ENCODE results near the gene PRAC1. TPM values are rescaled to one million over a fixed set of nuclear protein-coding genes. Genes with fewer than 3 reads are reported as not detected.

Gene PRAC1
- total and polyA plus RNA-seq, 2 of the 8 experiments (the other 6 are each of a cell fraction or from before 2014, with no cell fraction given), result not detected

DNA sequence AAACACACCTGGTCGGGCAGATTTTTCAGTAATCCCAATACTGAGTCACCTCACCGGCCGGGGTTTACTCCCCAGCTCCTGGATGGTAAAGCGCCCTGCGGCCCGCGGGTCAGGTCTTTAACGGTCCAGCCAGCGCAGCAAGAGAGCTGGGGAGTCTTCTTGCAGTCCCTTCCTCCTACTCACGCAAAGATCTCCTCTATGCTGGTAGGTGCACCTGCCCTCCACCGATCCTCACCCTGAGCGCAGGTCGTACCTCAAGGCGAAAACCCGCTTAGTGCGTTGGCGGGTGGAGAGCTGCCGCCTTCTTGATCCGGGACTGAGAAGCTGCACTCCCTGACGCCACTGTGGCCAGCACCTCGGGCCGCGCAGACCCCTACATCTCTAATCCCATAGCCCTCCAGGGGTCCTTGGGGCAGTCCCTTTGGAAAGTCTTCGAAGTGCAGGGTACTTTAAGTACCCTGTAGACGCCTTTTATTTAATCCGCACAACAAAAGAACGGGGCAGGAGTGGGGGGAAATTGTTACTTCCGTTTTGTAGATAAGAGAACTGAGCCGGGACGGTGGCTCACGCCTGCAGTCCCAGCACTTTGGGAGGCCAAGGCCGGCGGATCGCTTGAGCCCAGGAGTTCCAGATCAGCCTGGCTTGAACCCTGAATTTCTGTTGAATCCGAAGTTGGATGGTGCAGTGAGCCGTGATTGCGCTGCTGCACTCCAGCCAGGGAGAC is 16.6 kb upstream of the PRAC1 start (continued):
- no peak for TF ChIP-seq RFX5 (IDR thresholded peaks at IDR 0.05; ENCODE audit: borderline replicate concordance, low read depth, low read length)
- TF ChIP-seq RNF2 (IDR thresholded peaks at IDR 0.05; ENCODE audit: borderline replicate concordance, low read depth, low read length, missing control alignments, poor library complexity, severe bottlenecking), result peak; percentile 95
- no peak for TF ChIP-seq HDAC6 (IDR thresholded peaks at IDR 0.05; ENCODE audit: low read depth, low read length)
- TF ChIP-seq CEBPB (IDR thresholded peaks at IDR 0.05; ENCODE audit: low read depth, low read length), result no peak
- TF ChIP-seq RBBP5 (IDR thresholded peaks at IDR 0.05; ENCODE audit: borderline replicate concordance, low read depth, low read length), result no peak
- no peak for TF ChIP-seq YY1 (IDR thresholded peaks at IDR 0.05; ENCODE audit: low read depth, low read length)
- no peak for TF ChIP-seq SIRT6 (IDR thresholded peaks at IDR 0.05; ENCODE audit: low read length)
- TF ChIP-seq SUZ12 (IDR thresholded peaks at IDR 0.05; ENCODE audit: low read length), result peak; percentile 100
- TF ChIP-seq, protein P1, sequence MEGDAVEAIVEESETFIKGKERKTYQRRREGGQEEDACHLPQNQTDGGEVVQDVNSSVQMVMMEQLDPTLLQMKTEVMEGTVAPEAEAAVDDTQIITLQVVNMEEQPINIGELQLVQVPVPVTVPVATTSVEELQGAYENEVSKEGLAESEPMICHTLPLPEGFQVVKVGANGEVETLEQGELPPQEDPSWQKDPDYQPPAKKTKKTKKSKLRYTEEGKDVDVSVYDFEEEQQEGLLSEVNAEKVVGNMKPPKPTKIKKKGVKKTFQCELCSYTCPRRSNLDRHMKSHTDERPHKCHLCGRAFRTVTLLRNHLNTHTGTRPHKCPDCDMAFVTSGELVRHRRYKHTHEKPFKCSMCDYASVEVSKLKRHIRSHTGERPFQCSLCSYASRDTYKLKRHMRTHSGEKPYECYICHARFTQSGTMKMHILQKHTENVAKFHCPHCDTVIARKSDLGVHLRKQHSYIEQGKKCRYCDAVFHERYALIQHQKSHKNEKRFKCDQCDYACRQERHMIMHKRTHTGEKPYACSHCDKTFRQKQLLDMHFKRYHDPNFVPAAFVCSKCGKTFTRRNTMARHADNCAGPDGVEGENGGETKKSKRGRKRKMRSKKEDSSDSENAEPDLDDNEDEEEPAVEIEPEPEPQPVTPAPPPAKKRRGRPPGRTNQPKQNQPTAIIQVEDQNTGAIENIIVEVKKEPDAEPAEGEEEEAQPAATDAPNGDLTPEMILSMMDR (IDR thresholded peaks at IDR 0.05; ENCODE audit: control extremely low read depth in 1 of 3, insufficient read depth in 1 of 3, low read depth in 1 of 3, low read length in 3 of 3), result no peak
- TF ChIP-seq, protein P2, sequence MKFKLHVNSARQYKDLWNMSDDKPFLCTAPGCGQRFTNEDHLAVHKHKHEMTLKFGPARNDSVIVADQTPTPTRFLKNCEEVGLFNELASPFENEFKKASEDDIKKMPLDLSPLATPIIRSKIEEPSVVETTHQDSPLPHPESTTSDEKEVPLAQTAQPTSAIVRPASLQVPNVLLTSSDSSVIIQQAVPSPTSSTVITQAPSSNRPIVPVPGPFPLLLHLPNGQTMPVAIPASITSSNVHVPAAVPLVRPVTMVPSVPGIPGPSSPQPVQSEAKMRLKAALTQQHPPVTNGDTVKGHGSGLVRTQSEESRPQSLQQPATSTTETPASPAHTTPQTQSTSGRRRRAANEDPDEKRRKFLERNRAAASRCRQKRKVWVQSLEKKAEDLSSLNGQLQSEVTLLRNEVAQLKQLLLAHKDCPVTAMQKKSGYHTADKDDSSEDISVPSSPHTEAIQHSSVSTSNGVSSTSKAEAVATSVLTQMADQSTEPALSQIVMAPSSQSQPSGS (IDR thresholded peaks at IDR 0.05; ENCODE audit: low read length), result no peak
- no peak for TF ChIP-seq POU5F1 (IDR thresholded peaks at IDR 0.05; ENCODE audit: low read depth, low read length)
- no peak for TF ChIP-seq TAF7 (optimal IDR thresholded peaks at IDR 0.05; ENCODE audit: borderline replicate concordance, low read depth, low read length)
- no peak for TF ChIP-seq CBX5 (IDR thresholded peaks at IDR 0.05; ENCODE audit: low read depth, low read length)
- 0 out of 2 replicates have a peak, but pooled peaks have one; percentile 35 for TF ChIP-seq GABPA (IDR thresholded peaks at IDR 0.05; ENCODE audit: borderline replicate concordance, insufficient read depth, low read length)
- no peak for TF ChIP-seq CHD2 (IDR thresholded peaks at IDR 0.05; ENCODE audit: low read length)
- TF ChIP-seq, protein P3, sequence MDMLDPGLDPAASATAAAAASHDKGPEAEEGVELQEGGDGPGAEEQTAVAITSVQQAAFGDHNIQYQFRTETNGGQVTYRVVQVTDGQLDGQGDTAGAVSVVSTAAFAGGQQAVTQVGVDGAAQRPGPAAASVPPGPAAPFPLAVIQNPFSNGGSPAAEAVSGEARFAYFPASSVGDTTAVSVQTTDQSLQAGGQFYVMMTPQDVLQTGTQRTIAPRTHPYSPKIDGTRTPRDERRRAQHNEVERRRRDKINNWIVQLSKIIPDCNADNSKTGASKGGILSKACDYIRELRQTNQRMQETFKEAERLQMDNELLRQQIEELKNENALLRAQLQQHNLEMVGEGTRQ (IDR thresholded peaks at IDR 0.05; ENCODE audit: low read length), result no peak
- TF ChIP-seq TBP (IDR thresholded peaks at IDR 0.05; ENCODE audit: low read depth, low read length), result no peak
- TF ChIP-seq BACH1 (IDR thresholded peaks at IDR 0.05; ENCODE audit: low read length), result no peak
- TF ChIP-seq MAFK (IDR thresholded peaks at IDR 0.05; ENCODE audit: low read depth, low read length), result no peak
